ENCODE data around the gene LECT2. TPM values are rescaled to one million over a fixed set of nuclear protein-coding genes. Genes with fewer than 3 reads are reported as not detected.

The LECT2 gene
- not detected in 2 replicates for total RNA-seq

DNA sequence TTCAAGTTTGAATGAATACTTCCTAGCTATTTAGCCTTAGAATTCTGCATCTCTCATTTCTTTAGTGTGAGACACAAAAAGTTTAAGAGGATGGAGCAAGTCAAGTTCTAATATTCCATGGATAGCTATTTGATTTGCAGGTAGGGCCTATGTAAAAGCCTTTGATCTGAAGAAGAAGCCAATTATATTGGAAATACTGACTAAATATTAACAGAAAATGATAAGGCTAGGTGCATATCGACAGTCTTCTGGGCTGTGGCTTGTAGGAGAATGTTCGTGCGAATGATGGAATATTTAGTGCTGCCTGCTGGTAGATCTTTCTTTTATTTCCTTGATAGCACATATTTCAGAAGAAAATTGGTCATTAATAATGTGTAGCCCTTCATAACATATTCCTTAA is at the start of gene LECT2:
LECT2 (minus strand) TSS at position 85 of the 400 bp plus-strand sequence. CDS start 150 bp downstream, outside the sequence.
- no peak within 1 kb of the TSS for H3K4me3 ChIP-seq (ENCODE audit: low read depth, low read length)
- TF ChIP-seq, protein P1, sequence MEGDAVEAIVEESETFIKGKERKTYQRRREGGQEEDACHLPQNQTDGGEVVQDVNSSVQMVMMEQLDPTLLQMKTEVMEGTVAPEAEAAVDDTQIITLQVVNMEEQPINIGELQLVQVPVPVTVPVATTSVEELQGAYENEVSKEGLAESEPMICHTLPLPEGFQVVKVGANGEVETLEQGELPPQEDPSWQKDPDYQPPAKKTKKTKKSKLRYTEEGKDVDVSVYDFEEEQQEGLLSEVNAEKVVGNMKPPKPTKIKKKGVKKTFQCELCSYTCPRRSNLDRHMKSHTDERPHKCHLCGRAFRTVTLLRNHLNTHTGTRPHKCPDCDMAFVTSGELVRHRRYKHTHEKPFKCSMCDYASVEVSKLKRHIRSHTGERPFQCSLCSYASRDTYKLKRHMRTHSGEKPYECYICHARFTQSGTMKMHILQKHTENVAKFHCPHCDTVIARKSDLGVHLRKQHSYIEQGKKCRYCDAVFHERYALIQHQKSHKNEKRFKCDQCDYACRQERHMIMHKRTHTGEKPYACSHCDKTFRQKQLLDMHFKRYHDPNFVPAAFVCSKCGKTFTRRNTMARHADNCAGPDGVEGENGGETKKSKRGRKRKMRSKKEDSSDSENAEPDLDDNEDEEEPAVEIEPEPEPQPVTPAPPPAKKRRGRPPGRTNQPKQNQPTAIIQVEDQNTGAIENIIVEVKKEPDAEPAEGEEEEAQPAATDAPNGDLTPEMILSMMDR (conservative IDR thresholded peaks at IDR 0.05; ENCODE audit: low read depth, low read length): no peak
- no peak for DNase-seq (ENCODE audit: low read depth)

DNA sequence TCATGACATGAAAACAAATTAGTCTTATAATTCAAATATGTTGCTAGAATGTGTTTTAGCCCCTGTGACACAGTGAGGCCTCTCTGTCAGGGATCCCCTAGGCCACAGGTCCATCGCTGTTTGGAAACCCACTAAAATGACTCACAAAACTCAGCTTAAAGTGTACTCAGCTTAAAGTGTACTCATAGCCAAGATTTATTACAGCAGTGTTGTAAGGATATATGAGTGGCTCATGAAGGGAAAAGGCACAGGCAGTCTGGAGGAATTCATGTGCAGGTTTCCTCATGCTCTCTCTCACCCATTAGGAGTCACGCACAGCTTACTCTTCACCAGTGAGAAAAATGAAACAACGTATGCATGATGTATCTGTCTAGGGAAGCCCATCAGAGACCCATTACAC is 49.7 kb upstream of the LECT2 start:
- TF ChIP-seq, protein P1 (conservative IDR thresholded peaks at IDR 0.05; ENCODE audit: low read depth, low read length): no peak
- no peak overlapping the region for H3K4me3 ChIP-seq (ENCODE audit: low read depth, low read length)
- DNase-seq (ENCODE audit: low read depth): no peak

DNA sequence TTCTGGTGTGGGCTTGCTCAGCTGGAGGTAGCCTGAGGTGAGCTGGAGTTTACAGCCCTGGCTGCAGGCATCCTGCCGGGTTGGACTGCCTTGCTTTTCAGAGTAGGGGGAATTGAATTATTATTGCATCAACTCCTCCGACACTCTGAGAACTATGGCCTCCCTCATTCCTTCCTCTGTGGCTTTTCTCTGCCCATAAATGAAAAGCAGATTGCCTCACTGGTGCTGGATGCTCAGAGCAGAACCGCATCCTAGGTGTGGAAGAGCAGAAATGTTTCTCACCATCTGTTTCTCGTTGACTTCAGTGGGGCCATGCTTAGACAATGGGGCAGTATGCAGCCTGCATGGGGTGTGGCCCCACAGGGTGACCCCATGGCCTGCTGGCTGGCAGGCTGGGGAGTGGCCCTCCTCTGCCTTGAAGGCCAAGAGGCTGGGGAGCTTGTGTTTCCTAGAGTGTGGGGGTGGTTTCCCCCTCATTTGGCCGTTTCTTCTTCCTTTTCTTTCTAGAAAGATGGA is 46.7 kb upstream of the LECT2 start:
- no peak overlapping the region for H3K4me3 ChIP-seq (ENCODE audit: low read depth, low read length)
- TF ChIP-seq, protein P1 (conservative IDR thresholded peaks at IDR 0.05; ENCODE audit: low read depth, low read length): no peak

DNA sequence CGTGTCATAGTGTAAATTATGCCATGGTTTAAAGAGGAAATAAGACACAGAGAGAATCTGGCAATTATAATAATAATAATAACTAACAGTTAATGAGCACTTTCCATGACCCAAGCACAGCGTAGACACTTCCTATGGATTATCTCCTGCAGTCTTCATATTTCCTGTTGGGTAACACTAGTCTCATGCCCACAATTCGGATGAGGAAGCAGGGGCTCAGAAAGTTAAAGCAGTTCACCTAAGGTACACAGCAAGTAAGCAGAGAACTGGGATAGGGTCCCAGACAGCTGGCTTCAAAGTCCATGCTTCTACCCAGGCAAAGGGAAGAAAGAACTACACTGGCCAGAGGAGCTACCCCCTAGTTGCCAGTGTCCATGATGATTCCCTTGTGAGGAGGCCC is 46.1 kb upstream of the LECT2 start:
- TF ChIP-seq, protein P1 (conservative IDR thresholded peaks at IDR 0.05; ENCODE audit: low read depth, low read length): no peak
- no peak for DNase-seq (ENCODE audit: low read depth)
- no peak overlapping the region for H3K4me3 ChIP-seq (ENCODE audit: low read depth, low read length)

More for the DNA sequence above, 46.7 kb upstream of the LECT2 start:
- DNase-seq (ENCODE audit: low read depth): no peak

DNA sequence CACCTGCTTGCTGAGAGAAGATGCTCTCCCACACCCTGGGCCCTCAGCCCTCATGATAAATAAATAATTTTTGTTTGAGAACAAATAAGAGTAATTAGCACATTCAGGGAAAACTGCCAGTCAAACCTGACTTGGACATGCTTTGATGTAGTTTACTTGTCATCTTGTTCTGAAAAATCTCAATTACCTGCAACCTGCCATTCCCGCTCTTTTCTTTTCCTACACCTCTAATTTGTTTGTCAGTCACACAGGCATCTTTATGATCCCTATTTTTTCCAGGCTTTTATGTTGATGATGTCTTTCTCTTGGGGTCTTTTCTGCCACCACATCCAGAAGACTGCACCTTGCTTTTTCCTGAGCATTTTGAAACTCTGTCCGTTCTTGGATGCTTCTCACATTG is 45.4 kb upstream of the LECT2 start:
- H3K4me3 ChIP-seq (ENCODE audit: low read depth, low read length): no peak overlapping the region
- DNase-seq (ENCODE audit: low read depth): no peak
- TF ChIP-seq, protein P1 (conservative IDR thresholded peaks at IDR 0.05; ENCODE audit: low read depth, low read length): no peak

DNA sequence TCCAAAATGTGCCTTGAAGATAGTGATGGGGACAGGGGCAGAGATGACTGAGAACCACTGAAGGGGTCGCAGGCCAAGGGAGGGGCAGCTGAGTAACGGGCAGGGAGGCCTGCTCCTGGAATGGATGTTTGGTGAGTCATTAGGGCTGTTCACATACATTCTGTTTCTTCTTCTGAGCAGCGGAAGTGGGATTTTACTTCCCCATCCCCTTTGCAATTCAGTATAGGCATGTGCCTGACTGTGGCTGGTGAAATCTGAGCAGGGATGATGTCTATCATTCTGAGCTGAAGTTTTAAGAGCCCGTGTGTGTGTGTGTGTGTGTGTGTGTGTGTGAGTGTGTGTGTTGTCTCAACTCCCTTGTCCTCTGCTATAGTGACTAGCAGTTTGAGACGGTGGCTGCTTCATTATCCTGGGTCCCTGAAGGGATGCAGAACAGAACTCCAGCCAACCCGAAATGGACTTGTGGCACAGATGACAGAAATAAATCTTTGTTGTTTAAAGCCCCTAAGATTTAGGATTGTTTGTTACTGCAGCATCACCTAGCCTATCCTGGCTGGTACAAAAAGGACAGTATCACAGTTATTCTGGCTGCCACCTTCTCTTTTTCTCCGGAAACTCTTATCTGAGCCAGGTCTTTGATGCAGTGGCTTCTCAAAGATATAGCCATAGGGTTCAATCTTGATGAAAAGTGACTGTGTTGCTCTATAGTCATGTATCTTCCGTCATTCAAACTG is 44.8 kb upstream of the LECT2 start:
- no peak overlapping the region for H3K4me3 ChIP-seq (ENCODE audit: low read depth, low read length)
- DNase-seq (ENCODE audit: low read depth): no peak
- TF ChIP-seq, protein P1 (conservative IDR thresholded peaks at IDR 0.05; ENCODE audit: low read depth, low read length): no peak

DNA sequence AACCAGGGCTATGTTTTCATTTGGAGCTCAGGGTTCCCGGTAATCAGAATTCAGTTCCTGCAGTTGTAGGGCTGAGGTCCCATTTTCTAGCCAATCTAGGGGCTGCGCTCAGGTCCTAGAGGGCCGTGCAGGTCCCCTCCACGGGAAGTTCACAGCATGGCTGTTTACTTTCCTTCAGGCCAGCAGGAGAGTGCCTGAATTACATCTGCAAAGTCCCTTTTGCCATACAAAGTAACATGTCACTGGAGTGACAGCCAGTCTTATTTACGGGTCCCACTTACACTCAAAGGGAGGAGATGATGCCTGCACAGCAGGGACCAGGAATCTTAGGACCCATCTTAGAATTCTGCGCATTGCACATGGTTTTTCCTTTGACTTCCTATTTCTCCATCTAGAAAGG is 44.1 kb upstream of the LECT2 start:
- H3K4me3 ChIP-seq (ENCODE audit: low read depth, low read length): no peak overlapping the region
- TF ChIP-seq, protein P1 (conservative IDR thresholded peaks at IDR 0.05; ENCODE audit: low read depth, low read length): no peak
- no peak for DNase-seq (ENCODE audit: low read depth)

Measured in epithelial cell of proximal tubule (primary cell).